SK-N-MC (cell line): ENCODE data around the gene PBX4.
A peak's percentile ranks its signal among the peaks of the same experiment; 100 is the strongest.

Experiments used
- DNase-seq: peaks from one replicate; pipeline ENCODE4 v3.0.0-alpha.2; 2011; ENCODE audit warnings: low read depth, low spot score
- H3K27ac ChIP-seq: fragments of 200-600 bp; sonication (generic); 2 replicates; pipeline ENCODE4 v1.5.1; 2016; ENCODE audit warnings: mixed run types
- H3K36me3 ChIP-seq: fragments of 200-600 bp; sonication (generic); 2 replicates; pipeline ENCODE4 v1.6.1; 2017; ENCODE audit warnings: antibody characterized with exemption, low read length, mixed read lengths; ENCODE audit not compliant: insufficient read depth
- H3K4me3 ChIP-seq: fragments of 200-600 bp; sonication (generic); 2 replicates; pipeline ENCODE4 v1.5.1; 2016
- H3K9ac ChIP-seq: fragments of 200-600 bp; sonication (generic); 2 replicates; pipeline ENCODE4 v1.8.0; 2017; ENCODE audit warnings: mixed run types, mixed read lengths; ENCODE audit not compliant: insufficient read length
- H3K9me3 ChIP-seq: fragments of 200-600 bp; sonication (generic); 2 replicates; pipeline ENCODE4 v1.6.1; 2017; ENCODE audit warnings: low read depth, mild to moderate bottlenecking, antibody characterized with exemption, low read length, moderate library complexity, mixed read lengths
- EZH2 ChIP-seq: fragments of 200-600 bp; sonication (generic); IDR thresholded peaks from one replicate; pipeline ENCODE4 v1.6.1; 2017; ENCODE audit warnings: antibody characterized with exemption
- FOXP2 ChIP-seq: optimal IDR thresholded peaks from 2 replicates; pipeline ENCODE3; 2011; ENCODE audit warnings: mild to moderate bottlenecking, moderate library complexity; ENCODE audit not compliant: insufficient read depth; ENCODE audit errors: extremely low read length, control extremely low read depth
- POLR2AphosphoS5 ChIP-seq: IDR thresholded peaks from 2 replicates; pipeline ENCODE4 v1.6.1; 2012; ENCODE audit warnings: mild to moderate bottlenecking, low read depth, low read length, borderline replicate concordance

The PBX4 gene

DNA sequence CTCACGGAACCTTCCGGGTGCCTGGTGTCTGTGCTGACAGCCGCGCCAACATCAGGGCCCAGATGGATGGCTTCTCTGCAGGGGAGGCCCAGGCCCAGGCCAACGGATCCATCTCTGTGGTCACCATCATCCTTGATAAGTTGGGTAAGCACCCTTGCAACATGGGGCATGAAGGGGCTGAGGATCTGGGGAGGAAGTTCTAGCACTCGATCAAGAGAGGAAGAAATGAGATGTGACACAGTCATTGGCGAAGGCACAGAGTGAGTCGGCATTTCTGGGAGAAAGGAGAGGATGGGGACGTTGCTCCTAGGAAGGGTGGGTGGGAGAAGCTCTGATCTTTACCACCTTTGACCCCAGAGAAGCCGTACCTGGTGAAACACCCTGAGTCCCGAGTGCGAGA is 76.0 kb downstream of the PBX4 start:
- no peak for TF ChIP-seq EZH2
- no peak for TF ChIP-seq FOXP2
- no peak for TF ChIP-seq POLR2AphosphoS5
- H3K27ac ChIP-seq, result no peak overlapping the region
- no peaks in the 10 kb centered on the region for H3K9me3 ChIP-seq
- no peak for DNase-seq
- no peak overlapping the region for H3K4me3 ChIP-seq
- no peaks in the 10 kb centered on the region for H3K36me3 ChIP-seq
- no peak overlapping the region for H3K9ac ChIP-seq

DNA sequence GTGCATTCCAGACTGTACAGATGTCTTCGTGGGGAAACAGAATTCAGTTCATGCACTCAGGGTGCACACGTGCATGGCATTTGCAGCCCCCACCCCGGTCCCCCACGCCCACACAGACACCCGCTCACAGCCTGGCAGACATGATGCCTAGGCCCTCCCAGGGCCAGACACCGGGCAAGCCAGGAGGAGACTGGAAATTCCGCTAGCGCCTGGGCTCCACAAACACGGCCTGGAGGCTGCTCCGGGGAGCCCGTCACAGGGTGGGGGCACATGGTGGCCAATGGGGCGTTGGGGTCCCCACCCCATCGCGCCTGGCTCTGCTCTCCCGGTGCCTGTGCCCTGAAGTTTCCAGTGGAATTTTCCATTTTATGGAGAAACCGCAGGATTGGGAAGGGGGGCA is 76.9 kb downstream of the PBX4 start:
- no peak overlapping the region for H3K27ac ChIP-seq
- no peak overlapping the region for H3K4me3 ChIP-seq
- H3K9me3 ChIP-seq, result no peaks in the 10 kb centered on the region
- no peak for TF ChIP-seq FOXP2
- no peak for TF ChIP-seq POLR2AphosphoS5
- no peak for TF ChIP-seq EZH2
- H3K9ac ChIP-seq, result no peak overlapping the region
- H3K36me3 ChIP-seq, result no peaks in the 10 kb centered on the region
- no peak for DNase-seq

DNA sequence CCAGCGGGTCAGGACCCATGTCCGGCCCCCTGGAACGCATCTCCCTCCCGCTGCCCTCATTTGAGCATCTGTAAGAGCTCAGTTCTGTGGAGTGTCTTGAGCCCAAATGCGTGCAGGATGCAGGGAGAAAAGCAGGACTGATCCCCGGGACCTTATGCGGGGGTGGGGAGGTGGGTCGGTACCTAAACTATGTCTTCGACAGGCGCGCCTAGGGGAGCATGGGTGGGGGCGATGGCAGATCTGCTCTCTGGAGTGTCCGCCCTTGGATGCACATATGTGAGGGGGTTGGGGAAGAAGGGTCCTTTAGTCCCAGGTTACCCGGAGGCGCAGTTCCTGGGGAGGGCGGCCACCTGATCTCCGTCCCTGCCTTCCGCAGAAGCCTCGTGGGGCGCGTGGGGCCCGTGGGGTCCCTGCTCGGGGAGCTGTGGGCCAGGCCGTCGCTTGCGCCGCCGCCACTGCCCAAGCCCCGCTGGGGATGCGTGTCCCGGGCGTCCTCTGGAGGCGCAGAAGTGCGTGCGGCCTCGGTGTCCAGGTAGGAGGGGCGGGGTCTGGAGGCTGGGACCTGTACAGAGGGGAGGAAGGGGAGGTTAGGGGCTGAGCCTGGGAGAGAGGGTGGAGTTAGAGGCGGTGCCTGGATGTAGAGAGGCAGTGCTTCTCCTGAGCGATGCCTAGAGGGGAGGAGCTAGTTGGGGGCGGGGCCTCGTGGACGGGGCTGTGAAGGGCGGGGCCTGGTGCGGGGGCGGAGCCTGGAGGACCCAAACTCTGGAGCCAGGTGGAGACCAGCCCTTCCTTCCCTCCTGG is 77.6 kb downstream of the PBX4 start:
- Histone ChIP-seq H3K9ac (no peak overlapping the region), H3K27ac (no peak overlapping the region), H3K36me3 (no peaks in the 10 kb centered on the region), H3K9me3 (no peaks in the 10 kb centered on the region), H3K4me3 (peak overlapping the region; percentile 22; the same call in 1 of the 2 replicates)
- DNase-seq, result no peak
- no peak for TF ChIP-seq FOXP2
- TF ChIP-seq EZH2, result no peak
- no peak for TF ChIP-seq POLR2AphosphoS5

DNA sequence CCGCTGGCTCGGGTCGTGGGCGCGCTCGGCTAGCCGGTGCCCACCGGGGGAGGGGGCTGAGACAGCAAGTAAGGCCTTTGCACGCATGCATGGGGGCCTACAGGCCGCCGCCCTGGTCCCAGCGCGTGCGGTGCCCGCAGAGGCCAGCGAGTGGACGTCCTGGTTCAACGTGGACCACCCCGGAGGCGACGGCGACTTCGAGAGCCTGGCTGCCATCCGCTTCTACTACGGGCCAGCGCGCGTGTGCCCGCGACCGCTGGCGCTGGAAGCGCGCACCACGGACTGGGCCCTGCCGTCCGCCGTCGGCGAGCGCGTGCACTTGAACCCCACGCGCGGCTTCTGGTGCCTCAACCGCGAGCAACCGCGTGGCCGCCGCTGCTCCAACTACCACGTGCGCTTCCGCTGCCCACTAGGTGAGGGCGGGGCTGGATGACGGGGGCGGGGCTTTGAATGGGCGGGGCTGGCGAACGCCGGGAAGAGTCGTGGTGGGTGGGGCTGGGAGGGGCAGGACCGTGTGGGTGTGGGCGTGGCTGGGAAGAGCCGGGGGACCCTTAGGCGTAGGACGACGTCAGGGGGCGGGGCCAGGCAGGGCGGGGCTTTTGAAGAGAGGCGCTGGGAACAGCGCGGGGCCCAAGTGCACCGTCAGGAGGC is 78.3 kb downstream of the PBX4 start:
- Histone ChIP-seq H3K9ac (no peak overlapping the region), H3K36me3 (no peaks in the 10 kb centered on the region), H3K4me3 (no peak overlapping the region; the same call in 1 of the 2 replicates), H3K27ac (no peak overlapping the region), H3K9me3 (no peaks in the 10 kb centered on the region)
- TF ChIP-seq POLR2AphosphoS5 (no peak), FOXP2 (no peak), EZH2 (no peak)
- no peak for DNase-seq

DNA sequence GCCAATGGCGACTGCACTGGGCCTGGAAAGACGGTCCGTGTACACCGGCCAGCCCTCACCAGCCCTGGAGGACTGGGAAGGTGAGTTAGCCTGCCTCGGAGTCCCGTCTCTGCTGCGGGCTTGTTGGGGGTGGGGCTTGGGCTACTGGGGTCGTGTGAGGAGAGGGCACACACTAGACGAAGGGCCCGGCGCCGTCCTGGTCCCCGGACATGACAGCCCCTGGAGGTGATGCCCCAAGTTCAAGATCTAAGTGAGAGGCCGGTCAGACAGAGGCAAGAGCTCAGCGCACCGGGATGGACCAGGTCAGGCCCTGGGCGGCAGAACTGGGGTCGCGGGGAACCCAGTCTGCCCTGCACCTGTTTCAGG is 78.8 kb downstream of the PBX4 start:
- no peak for DNase-seq
- H3K27ac ChIP-seq, result no peak overlapping the region
- H3K9me3 ChIP-seq, result no peaks in the 10 kb centered on the region
- H3K9ac ChIP-seq, result no peak overlapping the region
- TF ChIP-seq EZH2 (no peak), POLR2AphosphoS5 (no peak), FOXP2 (no peak)
- no peaks in the 10 kb centered on the region for H3K36me3 ChIP-seq
- no peak overlapping the region for H3K4me3 ChIP-seq

DNA sequence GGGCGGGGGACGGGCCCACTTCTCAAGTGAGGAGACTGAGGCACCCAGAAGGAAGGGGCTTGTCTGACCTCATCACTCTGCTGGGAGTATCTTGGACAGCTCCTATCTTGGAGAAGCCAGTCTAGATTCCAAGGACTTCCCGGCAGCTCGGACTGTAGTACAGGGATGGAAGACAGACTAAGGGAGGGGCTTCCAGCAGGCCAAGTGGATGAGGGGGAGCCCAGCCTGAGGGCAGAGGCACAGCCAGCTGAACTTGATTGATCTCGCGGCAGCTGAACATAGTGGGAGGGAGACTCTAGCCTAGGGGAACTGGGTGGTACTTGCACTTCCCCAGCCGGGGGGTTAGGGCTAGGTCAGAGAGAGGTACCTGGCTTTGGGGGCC is 79.7 kb downstream of the PBX4 start:
- no peak overlapping the region for H3K27ac ChIP-seq
- no peak overlapping the region for H3K9ac ChIP-seq
- TF ChIP-seq POLR2AphosphoS5, result no peak
- TF ChIP-seq EZH2, result no peak
- no peak for TF ChIP-seq FOXP2
- no peaks in the 10 kb centered on the region for H3K9me3 ChIP-seq
- H3K36me3 ChIP-seq, result no peaks in the 10 kb centered on the region
- peak overlapping the region; percentile 56; the same call in 1 of the 2 replicates for H3K4me3 ChIP-seq
- no peak for DNase-seq

DNA sequence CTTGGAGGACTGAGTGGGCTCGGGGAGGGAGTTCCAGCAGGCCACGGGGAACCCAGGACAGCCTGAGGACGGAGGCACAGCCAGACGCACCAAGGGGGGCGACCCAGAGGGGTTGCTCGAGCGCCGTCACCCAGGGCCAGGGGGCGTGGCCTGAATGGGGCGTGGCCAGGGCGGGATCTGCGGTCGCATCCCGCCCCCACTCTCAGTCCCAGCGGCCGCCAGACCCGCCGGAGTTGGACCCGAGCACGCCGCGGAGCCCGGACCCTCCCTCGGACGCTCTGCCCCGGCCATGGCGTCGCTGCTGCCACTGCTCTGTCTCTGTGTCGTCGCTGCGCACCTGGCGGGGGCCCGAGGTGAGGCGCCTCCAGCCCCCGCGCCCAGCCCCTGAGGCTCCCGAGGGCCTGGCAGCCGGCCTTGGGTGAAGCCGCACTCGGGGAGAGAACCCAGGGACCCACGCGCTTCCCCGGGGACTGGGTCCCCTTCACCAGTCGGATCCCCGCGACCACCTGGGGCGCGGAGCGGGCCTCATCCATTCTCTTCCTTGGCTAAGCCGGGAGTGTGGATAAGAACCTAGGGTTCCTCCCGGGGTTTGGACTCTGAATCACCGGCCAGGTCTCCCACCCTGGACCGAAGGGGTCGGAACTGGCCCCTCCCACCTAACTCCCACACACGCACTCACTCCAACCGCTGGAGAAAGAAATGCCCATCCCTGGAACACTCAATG is 80.3 kb downstream of the PBX4 start, which contains the start of gene CILP2:
Gene CILP2, plus strand, starts transcription at position 205 of the 724 bp plus-strand sequence. Its CDS starts 85 bp downstream, at position 290.
- H3K27ac ChIP-seq, result no peak within 1 kb of the TSS
- TF ChIP-seq EZH2 (no peak), POLR2AphosphoS5 (no peak), FOXP2 (no peak)
- H3K9me3 ChIP-seq, result no peaks in the 10 kb centered on the region
- no peaks in the 10 kb centered on the region for H3K36me3 ChIP-seq
- peak within 1 kb of the TSS; percentile 56 for H3K4me3 ChIP-seq
- DNase-seq, result no peak
- H3K9ac ChIP-seq, result no peak within 1 kb of the TSS

DNA sequence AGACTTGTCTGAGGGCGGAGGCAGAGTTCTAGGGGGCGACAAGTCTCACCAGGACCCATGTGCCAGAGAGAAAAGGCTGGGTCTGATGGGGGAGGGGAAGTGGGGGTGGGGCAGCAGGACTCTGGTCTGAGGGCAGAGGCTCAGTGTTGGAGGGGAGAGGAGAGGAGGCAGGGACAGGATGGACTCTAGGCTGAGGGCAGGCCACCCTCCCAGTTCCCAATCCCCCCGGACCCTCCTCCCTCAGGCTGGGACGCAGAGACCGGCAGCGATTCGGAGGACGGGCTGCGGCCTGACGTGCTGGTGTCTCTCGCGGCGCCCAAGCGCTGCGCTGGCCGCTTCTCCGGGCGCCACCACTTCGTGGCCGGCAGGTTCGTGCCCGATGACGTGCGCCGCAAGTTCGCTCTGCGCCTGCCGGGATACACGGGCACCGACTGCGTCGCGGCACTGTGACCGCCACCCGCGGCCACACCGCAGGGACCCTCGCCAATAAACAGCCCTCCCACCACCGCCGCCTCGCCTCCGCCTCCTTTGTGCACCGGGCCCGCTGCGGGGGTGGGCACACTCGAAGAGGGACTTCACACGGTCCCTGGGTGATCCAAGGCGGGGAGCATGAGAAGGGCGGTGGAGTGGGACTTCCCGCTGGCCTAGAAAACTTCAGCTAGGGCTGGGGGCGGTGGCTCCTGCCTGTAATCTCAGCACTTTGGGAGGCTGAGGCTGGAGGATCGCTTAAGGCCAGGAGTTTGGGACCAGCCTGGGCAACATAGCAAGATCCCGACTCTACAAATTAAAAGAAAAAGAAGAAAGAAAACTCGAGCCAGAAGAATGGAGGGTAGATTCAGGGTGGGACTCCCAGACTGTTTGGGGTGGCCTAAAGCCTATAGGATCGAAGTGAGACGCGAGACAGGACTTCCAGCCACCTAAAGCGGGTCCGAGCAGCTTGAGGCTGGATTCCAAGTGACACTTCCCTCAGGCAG is 81.1 kb downstream of the PBX4 start:
- no peaks in the 10 kb centered on the region for H3K9me3 ChIP-seq
- no peak overlapping the region for H3K9ac ChIP-seq
- no peak overlapping the region for H3K4me3 ChIP-seq
- no peaks in the 10 kb centered on the region for H3K36me3 ChIP-seq
- no peak for DNase-seq
- TF ChIP-seq FOXP2 (no peak), POLR2AphosphoS5 (no peak), EZH2 (no peak)
- no peak overlapping the region for H3K27ac ChIP-seq
